Coronary artery (tissue), 2 donors: ENCODE results near the gene HDC.

ENCODE experiments used
- DNase-seq: peaks from one replicate; pipeline ENCODE4 v3.0.0-alpha.2; 2017; ENCODE audit warnings: low spot score
- H3K27ac ChIP-seq, 2 donors: fragments of 200-600 bp; sonication (generic); one replicate each; pipeline ENCODE4 v1.5.1; 2016 to 2019
- H3K4me3 ChIP-seq: fragments of 200-600 bp; sonication (generic); 2 replicates; pipeline ENCODE4 v1.5.1; 2016; ENCODE audit warnings: mild to moderate bottlenecking, moderate library complexity
- TF ChIP-seq, protein P1 (sequence below): fragments of 200-600 bp; sonication (generic); IDR thresholded peaks from one replicate; pipeline ENCODE4 v1.5.1; 2019; ENCODE audit warnings: antibody characterized with exemption

The HDC gene

GRCh38 chr15:50289749-50290148 lies 24.2 kb upstream of the HDC start:
- no peak overlapping the region for H3K27ac ChIP-seq
- no peak overlapping the region for H3K4me3 ChIP-seq
- DNase-seq: no peak
- TF ChIP-seq, protein P1, sequence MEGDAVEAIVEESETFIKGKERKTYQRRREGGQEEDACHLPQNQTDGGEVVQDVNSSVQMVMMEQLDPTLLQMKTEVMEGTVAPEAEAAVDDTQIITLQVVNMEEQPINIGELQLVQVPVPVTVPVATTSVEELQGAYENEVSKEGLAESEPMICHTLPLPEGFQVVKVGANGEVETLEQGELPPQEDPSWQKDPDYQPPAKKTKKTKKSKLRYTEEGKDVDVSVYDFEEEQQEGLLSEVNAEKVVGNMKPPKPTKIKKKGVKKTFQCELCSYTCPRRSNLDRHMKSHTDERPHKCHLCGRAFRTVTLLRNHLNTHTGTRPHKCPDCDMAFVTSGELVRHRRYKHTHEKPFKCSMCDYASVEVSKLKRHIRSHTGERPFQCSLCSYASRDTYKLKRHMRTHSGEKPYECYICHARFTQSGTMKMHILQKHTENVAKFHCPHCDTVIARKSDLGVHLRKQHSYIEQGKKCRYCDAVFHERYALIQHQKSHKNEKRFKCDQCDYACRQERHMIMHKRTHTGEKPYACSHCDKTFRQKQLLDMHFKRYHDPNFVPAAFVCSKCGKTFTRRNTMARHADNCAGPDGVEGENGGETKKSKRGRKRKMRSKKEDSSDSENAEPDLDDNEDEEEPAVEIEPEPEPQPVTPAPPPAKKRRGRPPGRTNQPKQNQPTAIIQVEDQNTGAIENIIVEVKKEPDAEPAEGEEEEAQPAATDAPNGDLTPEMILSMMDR: no peak

DNA sequence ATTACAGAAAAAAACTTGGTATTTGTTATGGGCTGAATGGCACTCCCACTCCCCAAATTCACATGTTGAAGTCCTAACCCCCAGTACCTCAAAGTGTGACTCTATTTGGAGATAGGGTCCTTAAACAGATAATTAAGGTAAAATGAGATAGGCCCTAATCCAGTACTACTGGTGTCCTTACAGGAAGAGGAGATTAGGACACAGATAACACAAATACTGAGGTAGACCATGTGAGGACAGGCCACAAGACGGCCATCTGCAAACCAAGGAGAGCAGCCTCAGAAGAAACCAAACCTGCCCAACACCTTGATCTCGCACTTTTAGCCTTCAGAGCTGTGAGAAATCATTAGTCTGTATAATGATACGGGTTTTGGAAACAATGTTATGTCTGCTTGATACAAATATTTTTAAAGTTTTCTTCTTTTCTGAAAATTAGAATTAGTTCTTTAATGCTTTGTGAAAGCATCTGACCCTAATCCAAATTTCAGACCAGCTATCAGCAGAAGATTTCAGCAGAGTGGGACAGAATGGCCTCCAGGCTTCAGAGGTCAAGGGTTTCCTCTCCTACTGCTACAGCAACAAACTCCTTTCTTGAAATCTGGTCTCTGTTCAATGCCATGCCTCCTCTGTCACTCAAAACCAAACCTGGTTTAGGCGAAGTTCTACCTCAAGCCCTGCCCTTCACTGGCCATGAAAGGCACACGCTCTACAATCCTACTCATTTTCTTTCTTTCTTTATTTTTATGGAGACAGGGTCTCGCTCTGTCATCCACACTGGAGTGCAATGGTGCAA lies 22.0 kb upstream of the HDC start:
- H3K4me3 ChIP-seq: no peak overlapping the region
- no peak overlapping the region for H3K27ac ChIP-seq
- TF ChIP-seq, protein P1: no peak
- no peak for DNase-seq

DNA sequence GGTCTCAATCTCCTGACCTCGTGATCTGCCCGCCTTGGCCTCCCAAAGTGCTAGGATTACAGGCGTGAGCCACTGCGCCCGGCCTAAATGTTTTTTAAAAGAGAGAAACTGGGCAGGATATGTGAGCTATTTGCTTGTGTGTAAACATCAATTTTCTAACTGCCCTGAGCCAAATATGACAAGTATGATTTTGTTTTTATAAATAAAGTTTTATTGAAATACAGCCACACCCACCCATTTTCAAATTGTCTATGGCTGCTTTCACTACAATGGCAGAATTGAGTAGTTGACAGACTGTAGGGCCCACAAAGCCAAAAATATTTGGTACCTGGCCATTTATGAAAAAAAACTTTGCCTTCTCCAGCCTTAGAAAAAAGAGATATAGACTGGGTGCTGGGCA lies 15.9 kb upstream of the HDC start:
- DNase-seq: no peak
- H3K4me3 ChIP-seq: no peak overlapping the region
- TF ChIP-seq, protein P1: no peak
- H3K27ac ChIP-seq: no peak overlapping the region

DNA sequence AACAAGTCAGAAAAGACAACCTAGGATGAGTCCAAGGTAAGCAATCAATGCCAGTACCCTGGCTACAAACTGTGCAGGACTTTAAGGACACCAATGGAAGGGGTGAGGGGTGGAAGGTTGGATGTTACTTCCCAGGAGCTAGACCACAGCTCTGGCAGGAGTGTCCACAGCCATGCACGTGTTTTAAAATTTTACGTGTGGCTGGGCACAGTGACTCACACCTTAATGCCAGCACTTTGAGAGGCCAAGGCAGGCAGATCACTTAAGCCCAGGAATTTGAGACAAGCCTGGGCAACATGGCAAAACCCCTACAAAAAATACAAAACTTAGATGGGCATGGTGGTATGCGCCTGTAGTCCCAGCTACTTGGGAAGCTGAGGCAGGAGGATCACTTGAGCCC lies 14.7 kb upstream of the HDC start:
- no peak for DNase-seq
- H3K27ac ChIP-seq: no peak overlapping the region
- H3K4me3 ChIP-seq: no peak overlapping the region
- TF ChIP-seq, protein P1: no peak

GRCh38 chr15:50278496-50278895 lies 13.0 kb upstream of the HDC start:
- TF ChIP-seq, protein P1: no peak
- Histone ChIP-seq H3K27ac (no peak overlapping the region), H3K4me3 (no peak overlapping the region)
- no peak for DNase-seq

- no peak for DNase-seq
- TF ChIP-seq, protein P1: no peak
- Histone ChIP-seq H3K27ac (no peak overlapping the region), H3K4me3 (no peak overlapping the region)
Measured at GRCh38 chr15:50277370-50277769, 11.8 kb upstream of the HDC start.

DNA sequence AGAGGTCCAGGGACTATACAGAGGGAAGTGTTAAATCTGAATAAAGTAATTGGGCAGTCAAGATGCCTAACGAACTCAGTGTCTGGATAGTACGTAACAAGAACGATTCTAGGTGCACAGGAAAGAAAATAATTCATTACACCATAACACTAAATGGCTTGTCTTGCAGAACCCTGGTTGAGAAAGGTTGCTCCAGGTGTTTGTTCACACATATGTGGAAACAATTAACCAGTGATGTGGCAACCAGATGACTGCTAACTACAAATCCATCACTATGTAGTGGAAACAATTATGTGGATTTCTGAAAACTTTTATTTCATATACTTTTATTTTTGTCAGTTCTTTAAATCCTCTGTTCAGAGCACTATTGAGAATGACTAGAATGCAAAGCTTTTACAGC lies 10.4 kb upstream of the HDC start:
- no peak overlapping the region for H3K27ac ChIP-seq
- TF ChIP-seq, protein P1: no peak
- no peak for DNase-seq

More for the DNA sequence above, 10.4 kb upstream of the HDC start:
- H3K4me3 ChIP-seq: no peak overlapping the region
